ENCODE measurements around the gene CHPF2. TPM values are rescaled to one million over a fixed set of nuclear protein-coding genes. Genes with fewer than 3 reads are reported as not detected.

The CHPF2 gene
- total and polyA plus RNA-seq, 2 of the 13 experiments (the other 11 are each of a cell fraction or from before 2014, with no cell fraction given) = 15.4 to 21.5 TPM

GRCh38 chr7:151232917-151233701 lies 826 bp downstream of the CHPF2 start (continued):
- TF ChIP-seq, protein P1, sequence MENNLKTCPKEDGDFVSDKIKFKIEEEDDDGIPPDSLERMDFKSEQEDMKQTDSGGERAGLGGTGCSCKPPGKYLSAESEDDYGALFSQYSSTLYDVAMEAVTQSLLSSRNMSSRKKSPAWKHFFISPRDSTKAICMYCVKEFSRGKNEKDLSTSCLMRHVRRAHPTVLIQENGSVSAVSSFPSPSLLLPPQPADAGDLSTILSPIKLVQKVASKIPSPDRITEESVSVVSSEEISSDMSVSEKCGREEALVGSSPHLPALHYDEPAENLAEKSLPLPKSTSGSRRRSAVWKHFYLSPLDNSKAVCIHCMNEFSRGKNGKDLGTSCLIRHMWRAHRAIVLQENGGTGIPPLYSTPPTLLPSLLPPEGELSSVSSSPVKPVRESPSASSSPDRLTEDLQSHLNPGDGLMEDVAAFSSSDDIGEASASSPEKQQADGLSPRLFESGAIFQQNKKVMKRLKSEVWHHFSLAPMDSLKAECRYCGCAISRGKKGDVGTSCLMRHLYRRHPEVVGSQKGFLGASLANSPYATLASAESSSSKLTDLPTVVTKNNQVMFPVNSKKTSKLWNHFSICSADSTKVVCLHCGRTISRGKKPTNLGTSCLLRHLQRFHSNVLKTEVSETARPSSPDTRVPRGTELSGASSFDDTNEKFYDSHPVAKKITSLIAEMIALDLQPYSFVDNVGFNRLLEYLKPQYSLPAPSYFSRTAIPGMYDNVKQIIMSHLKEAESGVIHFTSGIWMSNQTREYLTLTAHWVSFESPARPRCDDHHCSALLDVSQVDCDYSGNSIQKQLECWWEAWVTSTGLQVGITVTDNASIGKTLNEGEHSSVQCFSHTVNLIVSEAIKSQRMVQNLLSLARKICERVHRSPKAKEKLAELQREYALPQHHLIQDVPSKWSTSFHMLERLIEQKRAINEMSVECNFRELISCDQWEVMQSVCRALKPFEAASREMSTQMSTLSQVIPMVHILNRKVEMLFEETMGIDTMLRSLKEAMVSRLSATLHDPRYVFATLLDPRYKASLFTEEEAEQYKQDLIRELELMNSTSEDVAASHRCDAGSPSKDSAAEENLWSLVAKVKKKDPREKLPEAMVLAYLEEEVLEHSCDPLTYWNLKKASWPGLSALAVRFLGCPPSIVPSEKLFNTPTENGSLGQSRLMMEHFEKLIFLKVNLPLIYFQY (CRISPR knock-in tag; IDR thresholded peaks at IDR 0.05; ENCODE audit: borderline replicate concordance) = no peak
- TF ChIP-seq DMAP1 (CRISPR knock-in tag; IDR thresholded peaks at IDR 0.05) = peak; percentile 7; the same call in 1 of the 2 replicates
- no peak for TF ChIP-seq HNF4A (CRISPR knock-in tag; IDR thresholded peaks at IDR 0.05)
- peak; percentile 3; the same call in 1 of the 2 replicates for TF ChIP-seq KDM5A (IDR thresholded peaks at IDR 0.05; ENCODE audit: borderline replicate concordance, low read length)
- peak; percentile 18; the same call in 1 of the 2 replicates for TF ChIP-seq ZXDC (CRISPR knock-in tag; IDR thresholded peaks at IDR 0.05)
- TF ChIP-seq DR1 (CRISPR knock-in tag; IDR thresholded peaks at IDR 0.05) = no peak
- peak; percentile 17 for TF ChIP-seq RBM39 (IDR thresholded peaks at IDR 0.05; ENCODE audit: low read depth, low read length, poor library complexity, severe bottlenecking)
- TF ChIP-seq ZFX (CRISPR knock-in tag; IDR thresholded peaks at IDR 0.05; ENCODE audit: low read depth) = peak; percentile 14; the same call in 1 of the 2 replicates
- no peak for TF ChIP-seq PRDM10 (CRISPR knock-in tag; IDR thresholded peaks at IDR 0.05; ENCODE audit: low read depth)
- TF ChIP-seq TBX2 (CRISPR knock-in tag; IDR thresholded peaks at IDR 0.05; ENCODE audit: borderline replicate concordance) = peak; percentile 49; the same call in 1 of the 2 replicates
- peak; percentile 31; the same call in 1 of the 2 replicates for TF ChIP-seq MAFF (IDR thresholded peaks at IDR 0.05; ENCODE audit: low read depth, low read length)
- peak in 1 of 2 experiments; percentile 49; a peak in 2 of 4 replicates for TF ChIP-seq POLR2A (IDR thresholded peaks at IDR 0.05; ENCODE audit: insufficient read depth in 1 of 2, low read depth in 2 of 2, low read length in 2 of 2)
- peak; percentile 37; the same call in 1 of the 2 replicates for TF ChIP-seq NFE2 (CRISPR knock-in tag; IDR thresholded peaks at IDR 0.05)
- peak; percentile 77 for TF ChIP-seq YY1 (IDR thresholded peaks at IDR 0.05; ENCODE audit: insufficient read depth, insufficient replicate concordance, low read depth, low read length)
- 0 out of 2 replicates have a peak, but pooled peaks have one; percentile 37 for TF ChIP-seq HNRNPL (IDR thresholded peaks at IDR 0.05; ENCODE audit: low read depth, low read length)

Data from HepG2 (cell line).